Dendritic cell treated with granulocyte-macrophage colony-stimulating factor and Interleukin-4, amounts not matched to agents 40 ng/mL and 50 ng/mL, for 4 days (primary cell): ENCODE measurements around the gene HRG.
"Not testable (repeated sequence)": the region's sequence is repeated elsewhere in the genome, so short reads cannot be mapped to it uniquely, and the experiment has no call there.

Source experiments
- H3K27ac Mint-ChIP-seq: one replicate; pipeline ENCODE4 v1.8.0; 2022; ENCODE audit warnings: mild to moderate bottlenecking, mixed read lengths
- H3K27me3 Mint-ChIP-seq: one replicate; pipeline ENCODE4 v1.8.0; 2022; ENCODE audit warnings: mild to moderate bottlenecking, mixed read lengths
- H3K36me3 Mint-ChIP-seq: one replicate; pipeline ENCODE4 v1.8.0; 2022; ENCODE audit warnings: low read depth, mixed read lengths
- H3K4me1 Mint-ChIP-seq: one replicate; pipeline ENCODE4 v1.8.0; 2022; ENCODE audit warnings: low read depth, mixed read lengths
- H3K4me3 Mint-ChIP-seq: one replicate; pipeline ENCODE4 v1.8.0; 2022; ENCODE audit warnings: mild to moderate bottlenecking, moderate library complexity, mixed read lengths
- H3K9me3 Mint-ChIP-seq: one replicate; pipeline ENCODE4 v1.8.0; 2022; ENCODE audit warnings: mixed read lengths
- intact Hi-C: fragments of 100-400 bp; cut with micrococcal nuclease; formaldehyde crosslinking; loops from one replicate; pipeline ENCODE4 v1.15.0; 2022

Gene HRG

GRCh38 chr3:186679151-186679550 is 13.3 kb downstream of the HRG start:
- peaks cover 25% of the 10 kb centered on the region for H3K27me3 Mint-ChIP-seq
- intact Hi-C loops = no loop called here

GRCh38 chr3:186680869-186681268 is 15.1 kb downstream of the HRG start:
- H3K9me3 Mint-ChIP-seq = peaks cover 14% of the 10 kb centered on the region
- peaks cover 22% of the 10 kb centered on the region for H3K27me3 Mint-ChIP-seq
- H3K36me3 Mint-ChIP-seq = no peaks in the 10 kb centered on the region
- peaks cover 5% of the 10 kb centered on the region for H3K4me1 Mint-ChIP-seq
- H3K27ac Mint-ChIP-seq = no peak overlapping the region
- intact Hi-C loops = no loop called here
- H3K4me3 Mint-ChIP-seq = no peak overlapping the region

More at GRCh38 chr3:186679151-186679550, 13.3 kb downstream of the HRG start:
- peaks cover 5% of the 10 kb centered on the region for H3K4me1 Mint-ChIP-seq
- H3K9me3 Mint-ChIP-seq = no peaks in the 10 kb centered on the region
- H3K27ac Mint-ChIP-seq = no peak overlapping the region
- no peaks in the 10 kb centered on the region for H3K36me3 Mint-ChIP-seq
- no peak overlapping the region for H3K4me3 Mint-ChIP-seq

- peaks cover 18% of the 10 kb centered on the region for H3K27me3 Mint-ChIP-seq
- intact Hi-C loops = no loop called here
- H3K9me3 Mint-ChIP-seq = peaks cover 16% of the 10 kb centered on the region
- no peak overlapping the region for H3K4me3 Mint-ChIP-seq
- H3K36me3 Mint-ChIP-seq = no peaks in the 10 kb centered on the region
- peaks cover 5% of the 10 kb centered on the region for H3K4me1 Mint-ChIP-seq
- H3K27ac Mint-ChIP-seq = no peak overlapping the region
Measured at GRCh38 chr3:186682812-186683211, 17.0 kb downstream of the HRG start.

- Mint-ChIP-seq H3K27ac (no peak overlapping the region), H3K27me3 (peaks cover 15% of the 10 kb centered on the region), H3K4me3 (no peak overlapping the region), H3K9me3 (peaks cover 16% of the 10 kb centered on the region), H3K36me3 (no peaks in the 10 kb centered on the region), H3K4me1 (peaks cover 5% of the 10 kb centered on the region)
- intact Hi-C loops = no loop called here
Measured at GRCh38 chr3:186683979-186684378, 18.2 kb downstream of the HRG start.

GRCh38 chr3:186686475-186686874 is 20.7 kb downstream of the HRG start:
- intact Hi-C loops, H3K4me3 Mint-ChIP-seq: not testable (repeated sequence)
- H3K27me3 Mint-ChIP-seq = peaks cover 14% of the 10 kb centered on the region

GRCh38 chr3:186687120-186687651 is 21.4 kb downstream of the HRG start:
- peaks cover 18% of the 10 kb centered on the region for H3K27me3 Mint-ChIP-seq
- H3K36me3 Mint-ChIP-seq = no peaks in the 10 kb centered on the region
- H3K4me3 Mint-ChIP-seq = no peak overlapping the region
- no peak overlapping the region for H3K27ac Mint-ChIP-seq
- intact Hi-C loops = no loop called here
- peaks cover 16% of the 10 kb centered on the region for H3K9me3 Mint-ChIP-seq
- H3K4me1 Mint-ChIP-seq = no peaks in the 10 kb centered on the region

More at GRCh38 chr3:186686475-186686874, 20.7 kb downstream of the HRG start:
- not testable (repeated sequence) for H3K36me3 Mint-ChIP-seq, H3K4me1 Mint-ChIP-seq, H3K27ac Mint-ChIP-seq
- peaks cover 16% of the 10 kb centered on the region for H3K9me3 Mint-ChIP-seq

GRCh38 chr3:186690304-186690703 is 24.5 kb downstream of the HRG start:
- H3K27ac Mint-ChIP-seq, H3K4me3 Mint-ChIP-seq, H3K9me3 Mint-ChIP-seq, H3K36me3 Mint-ChIP-seq, intact Hi-C loops, H3K4me1 Mint-ChIP-seq: not testable (repeated sequence)
- peaks cover 15% of the 10 kb centered on the region for H3K27me3 Mint-ChIP-seq

GRCh38 chr3:186691676-186692075 is 25.9 kb downstream of the HRG start:
- no peak overlapping the region for H3K27ac Mint-ChIP-seq
- peaks cover 11% of the 10 kb centered on the region for H3K27me3 Mint-ChIP-seq
- H3K4me3 Mint-ChIP-seq = no peak overlapping the region
- no peaks in the 10 kb centered on the region for H3K4me1 Mint-ChIP-seq
- no peaks in the 10 kb centered on the region for H3K36me3 Mint-ChIP-seq
- H3K9me3 Mint-ChIP-seq = no peaks in the 10 kb centered on the region
- intact Hi-C loops = no loop called here

- H3K27me3 Mint-ChIP-seq = peaks cover 10% of the 10 kb centered on the region
- H3K9me3 Mint-ChIP-seq = no peaks in the 10 kb centered on the region
- H3K4me1 Mint-ChIP-seq = no peaks in the 10 kb centered on the region
- H3K36me3 Mint-ChIP-seq = no peaks in the 10 kb centered on the region
- no peak overlapping the region for H3K27ac Mint-ChIP-seq
- H3K4me3 Mint-ChIP-seq = no peak overlapping the region
- intact Hi-C loops = no loop called here
Measured at GRCh38 chr3:186693843-186694242, 28.0 kb downstream of the HRG start.

- intact Hi-C loops = no loop called here
- Mint-ChIP-seq H3K36me3 (no peaks in the 10 kb centered on the region), H3K4me3 (no peak overlapping the region), H3K4me1 (no peaks in the 10 kb centered on the region), H3K27me3 (peaks cover 10% of the 10 kb centered on the region), H3K27ac (no peak overlapping the region), H3K9me3 (no peaks in the 10 kb centered on the region)
Measured at GRCh38 chr3:186694288-186695032, 28.6 kb downstream of the HRG start.

GRCh38 chr3:186696522-186696921 is 30.7 kb downstream of the HRG start:
- Mint-ChIP-seq H3K27ac (no peak overlapping the region), H3K36me3 (no peaks in the 10 kb centered on the region), H3K4me1 (no peaks in the 10 kb centered on the region), H3K27me3 (peaks cover 6% of the 10 kb centered on the region), H3K9me3 (no peaks in the 10 kb centered on the region), H3K4me3 (no peak overlapping the region)
- intact Hi-C loops = no loop called here

- H3K9me3 Mint-ChIP-seq = no peaks in the 10 kb centered on the region
- no peak overlapping the region for H3K4me3 Mint-ChIP-seq
- intact Hi-C loops = no loop called here
Measured at GRCh38 chr3:186697510-186697909, 31.7 kb downstream of the HRG start.

GRCh38 chr3:186700267-186700666 is 34.5 kb downstream of the HRG start:
- intact Hi-C loops = no loop called here
- H3K27ac Mint-ChIP-seq = no peak overlapping the region
- no peaks in the 10 kb centered on the region for H3K9me3 Mint-ChIP-seq
- peaks cover 5% of the 10 kb centered on the region for H3K27me3 Mint-ChIP-seq
- H3K4me3 Mint-ChIP-seq = no peak overlapping the region
- H3K36me3 Mint-ChIP-seq = no peaks in the 10 kb centered on the region
- H3K4me1 Mint-ChIP-seq = no peaks in the 10 kb centered on the region

More at GRCh38 chr3:186697510-186697909, 31.7 kb downstream of the HRG start:
- Mint-ChIP-seq H3K27ac (no peak overlapping the region), H3K27me3 (peaks cover 3% of the 10 kb centered on the region), H3K4me1 (no peaks in the 10 kb centered on the region), H3K36me3 (no peaks in the 10 kb centered on the region)

- H3K4me3 Mint-ChIP-seq, H3K4me1 Mint-ChIP-seq, intact Hi-C loops, H3K27ac Mint-ChIP-seq, H3K9me3 Mint-ChIP-seq, H3K36me3 Mint-ChIP-seq: not testable (repeated sequence)
- peaks cover 13% of the 10 kb centered on the region for H3K27me3 Mint-ChIP-seq
Measured at GRCh38 chr3:186702451-186702850, 36.6 kb downstream of the HRG start.
